ENCODE results near the gene SGCA.
A peak's percentile ranks its signal among the peaks of the same experiment; 100 is the strongest.

- TF ChIP-seq POLR2A (IDR thresholded peaks at IDR 0.05; ENCODE audit: low read depth, low read length): no peak
- TF ChIP-seq CTCF (IDR thresholded peaks at IDR 0.05; ENCODE audit: extremely low read depth in 1 of 2, insufficient read depth in 1 of 2, low read depth in 1 of 2, low read length in 2 of 2): peak; percentile 77 to 79
- no peak for TF ChIP-seq MAX (IDR thresholded peaks at IDR 0.05; ENCODE audit: insufficient read depth, insufficient read length)
- TF ChIP-seq EZH2 (IDR thresholded peaks at IDR 0.05; ENCODE audit: borderline replicate concordance, low read depth, low read length, severe bottlenecking): no peak
- TF ChIP-seq POLR2AphosphoS5 (IDR thresholded peaks at IDR 0.05; ENCODE audit: insufficient read depth, low read depth, low read length): no peak
Measured at GRCh38 chr17:50198026-50198669, 32.3 kb downstream of the SGCA start.

All from endothelial cell of umbilical vein (primary cell).